Fibroblast of mammary gland (primary cell): ENCODE measurements around the gene CCDC169.
A peak's percentile ranks its signal among the peaks of the same experiment; 100 is the strongest.
"Not testable (repeated sequence)": the region's sequence is repeated elsewhere in the genome, so short reads cannot be mapped to it uniquely, and the experiment has no call there.

ENCODE experiments used
- DNase-seq: peaks from one replicate; pipeline ENCODE4 v3.0.0-alpha.2; 2010; ENCODE audit warnings: low read depth
- H3K4me3 ChIP-seq: 2 replicates; pipeline ENCODE4 v1.5.1; 2011; ENCODE audit warnings: low read depth, mild to moderate bottlenecking, low read length, moderate library complexity; ENCODE audit not compliant: control insufficient read depth
- CTCF ChIP-seq: conservative IDR thresholded peaks from 2 replicates; pipeline ENCODE4 v1.5.1; 2011; ENCODE audit warnings: low read depth, low read length, inconsistent platforms; ENCODE audit not compliant: control insufficient read depth, insufficient read depth

Gene CCDC169

GRCh38 chr13:36343766-36344165 lies 46.2 kb upstream of the CCDC169 start:
- TF ChIP-seq CTCF, result no peak
- peak overlapping the region; percentile 74 for H3K4me3 ChIP-seq
- no peak for DNase-seq

DNA sequence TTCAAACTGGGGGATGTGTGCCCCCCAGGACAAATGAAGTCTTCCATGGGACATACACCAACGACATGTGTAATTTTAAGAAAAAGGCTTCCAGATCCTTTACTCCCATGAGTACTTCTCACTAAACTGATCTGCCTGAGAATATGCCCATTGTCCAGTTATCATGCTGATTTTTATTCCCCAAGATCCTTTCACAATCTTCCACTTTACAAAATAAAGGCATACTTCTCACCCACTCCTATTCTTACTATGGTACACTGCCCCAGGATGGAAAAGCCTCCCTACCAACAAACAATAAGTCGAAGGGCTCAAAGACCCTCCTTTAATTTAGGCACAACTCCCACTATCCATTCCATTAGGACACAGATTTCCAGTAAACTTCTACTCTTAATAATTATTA lies 45.1 kb upstream of the CCDC169 start:
- no peak for DNase-seq
- TF ChIP-seq CTCF, result no peak
- no peak overlapping the region for H3K4me3 ChIP-seq

DNA sequence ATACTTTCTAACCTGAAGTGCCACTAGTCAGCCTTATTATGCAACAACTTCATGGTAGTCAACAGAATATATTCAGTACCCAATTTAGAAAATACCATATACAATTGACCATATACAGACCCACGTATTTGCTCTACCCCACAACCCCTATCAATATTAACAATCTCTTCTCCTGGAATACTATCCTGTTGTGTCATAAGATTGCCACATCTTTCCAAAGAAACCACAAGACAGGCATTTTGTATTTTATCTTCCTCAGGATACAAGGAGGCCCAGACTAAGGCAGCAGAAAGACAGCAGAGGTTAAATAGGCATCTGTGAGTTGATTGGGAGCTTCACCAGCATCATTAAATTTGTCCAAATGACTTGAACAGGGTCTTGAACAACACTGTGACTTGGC lies 44.1 kb upstream of the CCDC169 start:
- no peak overlapping the region for H3K4me3 ChIP-seq
- DNase-seq, result peak; percentile 58
- no peak for TF ChIP-seq CTCF

DNA sequence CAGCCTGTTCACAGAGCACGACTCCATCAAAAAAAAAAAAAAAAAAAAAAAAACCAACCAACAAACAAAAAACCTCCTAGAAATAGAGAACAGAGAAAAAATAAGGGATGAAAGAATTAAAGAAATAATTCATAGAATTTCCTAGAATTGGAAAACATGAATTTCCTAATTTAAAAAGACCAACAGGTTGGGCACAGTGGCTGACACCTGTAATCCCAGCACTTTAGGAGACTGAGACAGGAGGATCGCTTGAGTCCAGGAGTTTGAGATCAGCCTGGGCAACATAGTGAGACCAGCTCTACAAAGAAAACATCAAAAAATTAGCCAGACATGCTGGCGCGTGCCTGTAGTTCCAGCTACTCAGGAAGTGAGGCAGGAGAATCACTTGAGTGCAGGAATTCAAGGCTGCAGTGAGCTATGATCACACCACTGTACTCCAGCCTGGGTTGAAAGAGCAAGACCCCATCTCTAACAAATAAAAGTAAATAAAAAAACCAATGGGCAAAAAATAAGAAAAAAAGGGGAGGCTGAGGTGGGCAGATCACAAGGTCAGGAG lies 42.1 kb upstream of the CCDC169 start:
- no peak overlapping the region for H3K4me3 ChIP-seq
- DNase-seq, result no peak
- no peak for TF ChIP-seq CTCF

- no peak for TF ChIP-seq CTCF
- no peak for DNase-seq
- H3K4me3 ChIP-seq, result no peak overlapping the region
These were observed 40.5 kb upstream of the CCDC169 start for GRCh38 chr13:36337938-36338641.

DNA sequence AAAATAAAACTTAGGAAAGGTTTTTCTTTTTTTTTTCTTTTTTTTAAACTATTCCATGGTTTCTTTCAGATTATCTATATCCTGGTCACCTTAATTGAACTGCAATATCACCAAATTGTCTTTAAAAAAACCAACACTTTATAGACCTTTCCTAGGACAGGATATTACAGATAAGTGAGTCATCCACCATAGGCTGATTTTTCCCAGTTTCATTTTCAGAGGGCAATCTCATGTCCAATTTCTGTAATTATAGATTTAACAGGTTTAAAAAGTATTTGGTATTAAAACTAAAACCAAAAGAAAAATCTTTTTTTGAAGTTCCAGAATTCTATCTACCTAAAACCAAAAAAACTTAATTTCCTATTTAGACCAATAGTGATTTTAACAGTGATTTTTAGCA lies 35.4 kb upstream of the CCDC169 start:
- no peak for TF ChIP-seq CTCF
- peak; percentile 66 for DNase-seq
- H3K4me3 ChIP-seq, result no peak overlapping the region

DNA sequence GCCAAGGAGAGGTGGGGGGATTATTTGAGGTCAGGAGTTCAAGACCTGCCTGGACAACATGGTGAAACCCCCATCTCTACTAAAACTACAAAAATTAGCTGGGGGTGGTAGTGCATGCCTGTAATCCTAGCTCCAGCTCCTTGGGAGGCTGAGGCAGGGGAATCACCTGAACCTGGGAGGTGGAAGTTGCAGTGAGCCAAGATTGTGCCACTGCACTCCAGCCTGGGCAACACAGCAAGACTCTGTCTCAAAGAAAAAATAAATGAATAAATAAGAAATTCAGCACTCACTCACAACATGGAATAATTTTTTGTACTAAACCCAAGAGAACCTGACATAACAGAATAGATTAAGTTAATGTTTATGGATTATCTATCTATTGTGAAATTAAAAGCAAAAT lies 34.6 kb upstream of the CCDC169 start:
- not testable (repeated sequence) for H3K4me3 ChIP-seq, DNase-seq
